ENCODE measurements around the gene SV2B. TPM values are rescaled to one million over a fixed set of nuclear protein-coding genes. Genes with fewer than 3 reads are reported as not detected.

The SV2B gene
- total RNA-seq, 1 experiment from 2014 or later, result 1.4 TPM

- TF ChIP-seq, protein P1, sequence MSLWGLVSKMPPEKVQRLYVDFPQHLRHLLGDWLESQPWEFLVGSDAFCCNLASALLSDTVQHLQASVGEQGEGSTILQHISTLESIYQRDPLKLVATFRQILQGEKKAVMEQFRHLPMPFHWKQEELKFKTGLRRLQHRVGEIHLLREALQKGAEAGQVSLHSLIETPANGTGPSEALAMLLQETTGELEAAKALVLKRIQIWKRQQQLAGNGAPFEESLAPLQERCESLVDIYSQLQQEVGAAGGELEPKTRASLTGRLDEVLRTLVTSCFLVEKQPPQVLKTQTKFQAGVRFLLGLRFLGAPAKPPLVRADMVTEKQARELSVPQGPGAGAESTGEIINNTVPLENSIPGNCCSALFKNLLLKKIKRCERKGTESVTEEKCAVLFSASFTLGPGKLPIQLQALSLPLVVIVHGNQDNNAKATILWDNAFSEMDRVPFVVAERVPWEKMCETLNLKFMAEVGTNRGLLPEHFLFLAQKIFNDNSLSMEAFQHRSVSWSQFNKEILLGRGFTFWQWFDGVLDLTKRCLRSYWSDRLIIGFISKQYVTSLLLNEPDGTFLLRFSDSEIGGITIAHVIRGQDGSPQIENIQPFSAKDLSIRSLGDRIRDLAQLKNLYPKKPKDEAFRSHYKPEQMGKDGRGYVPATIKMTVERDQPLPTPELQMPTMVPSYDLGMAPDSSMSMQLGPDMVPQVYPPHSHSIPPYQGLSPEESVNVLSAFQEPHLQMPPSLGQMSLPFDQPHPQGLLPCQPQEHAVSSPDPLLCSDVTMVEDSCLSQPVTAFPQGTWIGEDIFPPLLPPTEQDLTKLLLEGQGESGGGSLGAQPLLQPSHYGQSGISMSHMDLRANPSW (CRISPR knock-in tag; conservative IDR thresholded peaks at IDR 0.05; ENCODE audit: low read depth), result no peak
- no peak for TF ChIP-seq EMX1 (CRISPR knock-in tag; IDR thresholded peaks at IDR 0.05)
- no peak for TF ChIP-seq FOXJ3 (CRISPR knock-in tag; IDR thresholded peaks at IDR 0.05; ENCODE audit: borderline replicate concordance)
- no peak for TF ChIP-seq TEAD4 (CRISPR knock-in tag; IDR thresholded peaks at IDR 0.05)
- no peak for TF ChIP-seq PRRX2 (CRISPR knock-in tag; IDR thresholded peaks at IDR 0.05)
- no peak for TF ChIP-seq ZNF138 (CRISPR knock-in tag; conservative IDR thresholded peaks at IDR 0.05)
- TF ChIP-seq ZNF219 (CRISPR knock-in tag; IDR thresholded peaks at IDR 0.05; ENCODE audit: borderline replicate concordance), result no peak
- TF ChIP-seq HMGA2 (CRISPR knock-in tag; IDR thresholded peaks at IDR 0.05), result no peak
- no peak for TF ChIP-seq RORB (CRISPR knock-in tag; IDR thresholded peaks at IDR 0.05)
- TF ChIP-seq ZNF416 (CRISPR knock-in tag; IDR thresholded peaks at IDR 0.05), result no peak
- TF ChIP-seq, protein P2, sequence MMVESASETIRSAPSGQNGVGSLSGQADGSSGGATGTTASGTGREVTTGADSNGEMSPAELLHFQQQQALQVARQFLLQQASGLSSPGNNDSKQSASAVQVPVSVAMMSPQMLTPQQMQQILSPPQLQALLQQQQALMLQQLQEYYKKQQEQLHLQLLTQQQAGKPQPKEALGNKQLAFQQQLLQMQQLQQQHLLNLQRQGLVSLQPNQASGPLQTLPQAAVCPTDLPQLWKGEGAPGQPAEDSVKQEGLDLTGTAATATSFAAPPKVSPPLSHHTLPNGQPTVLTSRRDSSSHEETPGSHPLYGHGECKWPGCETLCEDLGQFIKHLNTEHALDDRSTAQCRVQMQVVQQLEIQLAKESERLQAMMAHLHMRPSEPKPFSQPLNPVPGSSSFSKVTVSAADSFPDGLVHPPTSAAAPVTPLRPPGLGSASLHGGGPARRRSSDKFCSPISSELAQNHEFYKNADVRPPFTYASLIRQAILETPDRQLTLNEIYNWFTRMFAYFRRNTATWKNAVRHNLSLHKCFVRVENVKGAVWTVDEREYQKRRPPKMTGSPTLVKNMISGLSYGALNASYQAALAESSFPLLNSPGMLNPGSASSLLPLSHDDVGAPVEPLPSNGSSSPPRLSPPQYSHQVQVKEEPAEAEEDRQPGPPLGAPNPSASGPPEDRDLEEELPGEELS (CRISPR knock-in tag; IDR thresholded peaks at IDR 0.05), result no peak
- TF ChIP-seq, protein P3, sequence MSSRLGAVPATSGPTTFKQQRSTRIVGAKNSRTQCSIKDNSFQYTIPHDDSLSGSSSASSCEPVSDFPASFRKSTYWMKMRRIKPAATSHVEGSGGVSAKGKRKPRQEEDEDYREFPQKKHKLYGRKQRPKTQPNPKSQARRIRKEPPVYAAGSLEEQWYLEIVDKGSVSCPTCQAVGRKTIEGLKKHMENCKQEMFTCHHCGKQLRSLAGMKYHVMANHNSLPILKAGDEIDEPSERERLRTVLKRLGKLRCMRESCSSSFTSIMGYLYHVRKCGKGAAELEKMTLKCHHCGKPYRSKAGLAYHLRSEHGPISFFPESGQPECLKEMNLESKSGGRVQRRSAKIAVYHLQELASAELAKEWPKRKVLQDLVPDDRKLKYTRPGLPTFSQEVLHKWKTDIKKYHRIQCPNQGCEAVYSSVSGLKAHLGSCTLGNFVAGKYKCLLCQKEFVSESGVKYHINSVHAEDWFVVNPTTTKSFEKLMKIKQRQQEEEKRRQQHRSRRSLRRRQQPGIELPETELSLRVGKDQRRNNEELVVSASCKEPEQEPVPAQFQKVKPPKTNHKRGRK (CRISPR knock-in tag; IDR thresholded peaks at IDR 0.05; ENCODE audit: borderline replicate concordance), result no peak
Observed at GRCh38 chr15:91253605-91254004, 153.5 kb downstream of the SV2B start (continued).

- H3K36me3 Mint-ChIP-seq, result no peaks in the 10 kb centered on the region
- CTCF ChIA-PET, result interaction anchor here (1.0 to 1.6 kb wide), 4 partner anchors 14 to 298 kb away, joined by 3 to 7 read pairs (median 3); no protein-coding TSS in a partner anchor
Observed at GRCh38 chr15:91254766-91255165, 154.7 kb downstream of the SV2B start.

GRCh38 chr15:91255670-91256192 is 155.7 kb downstream of the SV2B start:
- ChIA-PET POLR2A (no interaction called here), CTCF (interaction anchor here (1.4 to 4.5 kb wide), 4 partner anchors 8 to 299 kb away, joined by 3 to 38 read pairs (median 18); no protein-coding TSS in a partner anchor)
- Mint-ChIP-seq H3K4me3 (no peak overlapping the region), H3K27me3 (ENCODE audit: low read depth) (no peaks in the 10 kb centered on the region), H3K36me3 (no peaks in the 10 kb centered on the region), H3K9me3 (peaks cover 7% of the 10 kb centered on the region), H3K4me1 (no peaks in the 10 kb centered on the region), H3K27ac (no peak overlapping the region)
- DNase-seq (ENCODE audit: low spot score) (no peak), ATAC-seq (no peak)
- TF ChIP-seq ZMAT4 (CRISPR knock-in tag; IDR thresholded peaks at IDR 0.05) (no peak), FOXJ3 (CRISPR knock-in tag; IDR thresholded peaks at IDR 0.05; ENCODE audit: borderline replicate concordance) (no peak), ZNF138 (CRISPR knock-in tag; conservative IDR thresholded peaks at IDR 0.05) (no peak), MYBL2 (CRISPR knock-in tag; IDR thresholded peaks at IDR 0.05) (no peak), RORB (CRISPR knock-in tag; IDR thresholded peaks at IDR 0.05) (no peak)
- TF ChIP-seq, protein P4, sequence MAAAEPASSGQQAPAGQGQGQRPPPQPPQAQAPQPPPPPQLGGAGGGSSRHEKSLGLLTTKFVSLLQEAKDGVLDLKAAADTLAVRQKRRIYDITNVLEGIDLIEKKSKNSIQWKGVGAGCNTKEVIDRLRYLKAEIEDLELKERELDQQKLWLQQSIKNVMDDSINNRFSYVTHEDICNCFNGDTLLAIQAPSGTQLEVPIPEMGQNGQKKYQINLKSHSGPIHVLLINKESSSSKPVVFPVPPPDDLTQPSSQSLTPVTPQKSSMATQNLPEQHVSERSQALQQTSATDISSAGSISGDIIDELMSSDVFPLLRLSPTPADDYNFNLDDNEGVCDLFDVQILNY (CRISPR knock-in tag; IDR thresholded peaks at IDR 0.05), result no peak
- TF ChIP-seq, protein P5, sequence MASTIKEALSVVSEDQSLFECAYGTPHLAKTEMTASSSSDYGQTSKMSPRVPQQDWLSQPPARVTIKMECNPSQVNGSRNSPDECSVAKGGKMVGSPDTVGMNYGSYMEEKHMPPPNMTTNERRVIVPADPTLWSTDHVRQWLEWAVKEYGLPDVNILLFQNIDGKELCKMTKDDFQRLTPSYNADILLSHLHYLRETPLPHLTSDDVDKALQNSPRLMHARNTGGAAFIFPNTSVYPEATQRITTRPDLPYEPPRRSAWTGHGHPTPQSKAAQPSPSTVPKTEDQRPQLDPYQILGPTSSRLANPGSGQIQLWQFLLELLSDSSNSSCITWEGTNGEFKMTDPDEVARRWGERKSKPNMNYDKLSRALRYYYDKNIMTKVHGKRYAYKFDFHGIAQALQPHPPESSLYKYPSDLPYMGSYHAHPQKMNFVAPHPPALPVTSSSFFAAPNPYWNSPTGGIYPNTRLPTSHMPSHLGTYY (CRISPR knock-in tag; IDR thresholded peaks at IDR 0.05), result no peak

More at GRCh38 chr15:91254766-91255165, 154.7 kb downstream of the SV2B start:
- Mint-ChIP-seq H3K4me3 (no peak overlapping the region), H3K27ac (no peak overlapping the region), H3K27me3 (ENCODE audit: low read depth) (no peaks in the 10 kb centered on the region), H3K9me3 (peaks cover 7% of the 10 kb centered on the region), H3K4me1 (no peaks in the 10 kb centered on the region)
- POLR2A ChIA-PET, result no interaction called here
- TF ChIP-seq GABPB1 (CRISPR knock-in tag; IDR thresholded peaks at IDR 0.05), result no peak
- TF ChIP-seq, protein P6, sequence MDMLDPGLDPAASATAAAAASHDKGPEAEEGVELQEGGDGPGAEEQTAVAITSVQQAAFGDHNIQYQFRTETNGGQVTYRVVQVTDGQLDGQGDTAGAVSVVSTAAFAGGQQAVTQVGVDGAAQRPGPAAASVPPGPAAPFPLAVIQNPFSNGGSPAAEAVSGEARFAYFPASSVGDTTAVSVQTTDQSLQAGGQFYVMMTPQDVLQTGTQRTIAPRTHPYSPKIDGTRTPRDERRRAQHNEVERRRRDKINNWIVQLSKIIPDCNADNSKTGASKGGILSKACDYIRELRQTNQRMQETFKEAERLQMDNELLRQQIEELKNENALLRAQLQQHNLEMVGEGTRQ (CRISPR knock-in tag; IDR thresholded peaks at IDR 0.05), result peak; percentile 62
- no peak for DNase-seq (ENCODE audit: low spot score)
- ATAC-seq, result peak; percentile 61

Data from WTC11 (cell line).